Forelimb muscle (tissue), 1 donor: ENCODE data around the gene TRAF4. TPM values are rescaled to one million over a fixed set of nuclear protein-coding genes. Genes with fewer than 3 reads are reported as not detected.
"Not testable (repeated sequence)": the region's sequence is repeated elsewhere in the genome, so short reads cannot be mapped to it uniquely, and the experiment has no call there.

Source experiments
- DNase-seq: peaks from one replicate; pipeline ENCODE4 v3.0.0-alpha.2; 2013; ENCODE audit warnings: low read depth
- polyA plus RNA-seq: library from polyadenylated mRNA; unstranded; fragments of 120-200 nt; gene quantifications from one replicate; pipeline ENCODE4 v1.2.1, GENCODE V29; 2013; ENCODE audit not compliant: insufficient read length

TRAF4 gene
- polyA plus RNA-seq, 1 donor, result 53.6 TPM

GRCh38 chr17:28747801-28748750 lies 4.3 kb downstream of the TRAF4 start:
- DNase-seq, result no peak

- DNase-seq, result no peak
Observed at GRCh38 chr17:28748852-28749515, 5.2 kb downstream of the TRAF4 start.

GRCh38 chr17:28749516-28750177 lies 5.8 kb downstream of the TRAF4 start:
- DNase-seq, result no peak

- peak; percentile 77 for DNase-seq
Observed at GRCh38 chr17:28750178-28751047, 6.6 kb downstream of the TRAF4 start.

GRCh38 chr17:28751600-28752366 lies 8.0 kb downstream of the TRAF4 start:
- DNase-seq, result no peak

- no peak for DNase-seq
Observed at GRCh38 chr17:28755486-28755885, 11.7 kb downstream of the TRAF4 start.

- no peak for DNase-seq
Observed at GRCh38 chr17:28756049-28756804, 12.4 kb downstream of the TRAF4 start.

GRCh38 chr17:28758411-28759121 lies 14.8 kb downstream of the TRAF4 start:
- no peak for DNase-seq

- no peak for DNase-seq
Observed at GRCh38 chr17:28759256-28759865, 15.6 kb downstream of the TRAF4 start.

GRCh38 chr17:28760601-28761562 lies 17.1 kb downstream of the TRAF4 start:
- DNase-seq, result no peak

GRCh38 chr17:28763137-28763799 lies 19.5 kb downstream of the TRAF4 start:
- DNase-seq, result no peak

- DNase-seq, result no peak
Observed at GRCh38 chr17:28763804-28764266, 20.0 kb downstream of the TRAF4 start.

GRCh38 chr17:28765038-28765437 lies 21.2 kb downstream of the TRAF4 start:
- no peak for DNase-seq

GRCh38 chr17:28773736-28774135 lies 29.9 kb downstream of the TRAF4 start:
- DNase-seq, result no peak

- no peak for DNase-seq
Observed at GRCh38 chr17:28774206-28774605, 30.4 kb downstream of the TRAF4 start.

GRCh38 chr17:28777178-28777577 lies 33.4 kb downstream of the TRAF4 start:
- DNase-seq, result no peak

GRCh38 chr17:28779601-28780000 lies 35.8 kb downstream of the TRAF4 start:
- DNase-seq, result not testable (repeated sequence)
